Left ventricle myocardium superior (tissue), 1 donor: ENCODE results near the gene SIGLEC1. TPM values are rescaled to one million over a fixed set of nuclear protein-coding genes. Genes with fewer than 3 reads are reported as not detected.

Experiments
- ATAC-seq: fragments of 200-7000 bp; cut with Tn5 transposase; one replicate; pipeline ENCODE4 v1.9.1; 2020; ENCODE audit warnings: mild to moderate bottlenecking, moderate library complexity
- DNase-seq: peaks from one replicate; pipeline ENCODE4 v3.0.0-alpha.2; 2020
- intact Hi-C: fragments of 100-400 bp; cut with micrococcal nuclease; formaldehyde crosslinking; loops from one replicate; pipeline ENCODE4 v1.11.0; 2022
- total RNA-seq: library from RNA; stranded (reverse); fragmentation: NEBNext Ultra II Directional; extraction: Animal tissue kit (Norgen Biotek cat#: 25700); gene quantifications from one replicate; pipeline ENCODE4 v1.2.1, GENCODE V29; 2021
- donor health status: DM: no; HTN: yes; CAD: no; lungs with severe emphysema.

SIGLEC1 gene
- total RNA-seq, 1 donor from 2014 or later: 7.1 TPM

- no peak for DNase-seq
- intact Hi-C loops: no loop called here
- no peak for ATAC-seq
These were observed 18.6 kb upstream of the SIGLEC1 start for GRCh38 chr20:3730803-3731672.

- DNase-seq: peak; percentile 15
- ATAC-seq: peak; percentile 42
- intact Hi-C loops: no loop called here
These were observed 17.6 kb upstream of the SIGLEC1 start for GRCh38 chr20:3729811-3730540.

- DNase-seq: no peak
- no peak for ATAC-seq
- intact Hi-C loops: no loop called here
These were observed 17.0 kb upstream of the SIGLEC1 start for GRCh38 chr20:3729378-3729777.

GRCh38 chr20:3728876-3729275 lies 16.5 kb upstream of the SIGLEC1 start:
- DNase-seq: no peak
- intact Hi-C loops: no loop called here

GRCh38 chr20:3728354-3728753 lies 16.0 kb upstream of the SIGLEC1 start:
- ATAC-seq (no peak), DNase-seq (no peak)
- intact Hi-C loops: no loop called here

More at GRCh38 chr20:3728876-3729275, 16.5 kb upstream of the SIGLEC1 start:
- no peak for ATAC-seq

- DNase-seq (no peak), ATAC-seq (peak; percentile 60)
- intact Hi-C loops: no loop called here
These were observed 15.1 kb upstream of the SIGLEC1 start for GRCh38 chr20:3727401-3728021.

- intact Hi-C loops: no loop called here
- ATAC-seq (no peak), DNase-seq (no peak)
These were observed 12.0 kb upstream of the SIGLEC1 start for GRCh38 chr20:3724356-3724755.

- DNase-seq: no peak
- ATAC-seq: no peak
- intact Hi-C loops: no loop called here
These were observed 10.9 kb upstream of the SIGLEC1 start for GRCh38 chr20:3723284-3723683.

- no peak for DNase-seq
- intact Hi-C loops: no loop called here
- ATAC-seq: no peak
These were observed 9.5 kb upstream of the SIGLEC1 start for GRCh38 chr20:3721912-3722311.

- DNase-seq (no peak), ATAC-seq (no peak)
- intact Hi-C loops: no loop called here
These were observed 8.2 kb upstream of the SIGLEC1 start for GRCh38 chr20:3720626-3721025.

- intact Hi-C loops: no loop called here
- ATAC-seq: no peak
- DNase-seq: no peak
These were observed 7.7 kb upstream of the SIGLEC1 start for GRCh38 chr20:3720068-3720467.

- intact Hi-C loops: no loop called here
- ATAC-seq: no peak
These were observed 6.6 kb upstream of the SIGLEC1 start for GRCh38 chr20:3719046-3719445.

GRCh38 chr20:3716195-3716834 lies 3.9 kb upstream of the SIGLEC1 start:
- intact Hi-C loops: no loop called here
- peak; percentile 54 for DNase-seq
- peak; percentile 67 for ATAC-seq

More at GRCh38 chr20:3719046-3719445, 6.6 kb upstream of the SIGLEC1 start:
- DNase-seq: no peak

- ATAC-seq (peak; percentile 43), DNase-seq (no peak)
- intact Hi-C loops: no loop called here
These were observed 1.7 kb upstream of the SIGLEC1 start for GRCh38 chr20:3714092-3714491.

- DNase-seq (no peak), ATAC-seq (peak; percentile 41)
- intact Hi-C loops: no loop called here
These were observed 887 bp downstream of the SIGLEC1 start for GRCh38 chr20:3711484-3711941.

- intact Hi-C loops: no loop called here
- DNase-seq (peak; percentile 88), ATAC-seq (peak; percentile 63)
These were observed 1.5 kb downstream of the SIGLEC1 start for GRCh38 chr20:3710703-3711483.

- ATAC-seq: peak; percentile 29
These were observed 2.4 kb downstream of the SIGLEC1 start for GRCh38 chr20:3710011-3710466.

GRCh38 chr20:3707508-3707899 lies 4.9 kb downstream of the SIGLEC1 start:
- DNase-seq (no peak), ATAC-seq (no peak)
- intact Hi-C loops: no loop called here

More at GRCh38 chr20:3710011-3710466, 2.4 kb downstream of the SIGLEC1 start:
- peak; percentile 55 for DNase-seq
- intact Hi-C loops: no loop called here
